Left ventricle myocardium inferior (tissue), 1 donor: ENCODE measurements around the gene NUP62. TPM values are rescaled to one million over a fixed set of nuclear protein-coding genes. Genes with fewer than 3 reads are reported as not detected.

ENCODE experiments used
- DNase-seq: peaks from one replicate; pipeline ENCODE4 v3.0.0-alpha.2; 2020
- H3K27ac ChIP-seq: fragments of 200-600 bp; replicated peaks from 2 replicates; pipeline ENCODE4 v1.8.0; 2021
- H3K27me3 ChIP-seq: fragments of 200-600 bp; 2 replicates; pipeline ENCODE4 v1.8.0; 2021; ENCODE audit warnings: low read depth
- H3K36me3 ChIP-seq: fragments of 200-600 bp; 2 replicates; pipeline ENCODE4 v1.8.0; 2021
- H3K4me1 ChIP-seq: fragments of 200-600 bp; 2 replicates; pipeline ENCODE4 v1.8.0; 2021
- H3K4me3 ChIP-seq: fragments of 200-600 bp; 2 replicates; pipeline ENCODE4 v1.8.0; 2021; ENCODE audit warnings: mild to moderate bottlenecking, moderate library complexity
- H3K9me3 ChIP-seq: fragments of 200-600 bp; replicated peaks from 2 replicates; pipeline ENCODE4 v1.8.0; 2021
- CTCF ChIP-seq: fragments of 200-600 bp; IDR thresholded peaks from 2 replicates; pipeline ENCODE4 v1.8.0; 2021; ENCODE audit warnings: antibody characterized with exemption, mild to moderate bottlenecking, borderline replicate concordance
- intact Hi-C: fragments of 100-400 bp; cut with micrococcal nuclease; formaldehyde crosslinking; loops from one replicate; pipeline ENCODE4 v1.11.0; 2022
- total RNA-seq: library from RNA; stranded (reverse); fragmentation: NEBNext Ultra II Directional; extraction: Animal tissue kit (Norgen Biotek cat#: 25700); gene quantifications from one replicate; pipeline ENCODE4 v1.2.1, GENCODE V29; 2021
- donor health status: DM: no; HTN: yes; CAD: no; lungs with severe emphysema.

NUP62 gene
- total RNA-seq, 1 donor from 2014 or later: 28.4 TPM

DNA sequence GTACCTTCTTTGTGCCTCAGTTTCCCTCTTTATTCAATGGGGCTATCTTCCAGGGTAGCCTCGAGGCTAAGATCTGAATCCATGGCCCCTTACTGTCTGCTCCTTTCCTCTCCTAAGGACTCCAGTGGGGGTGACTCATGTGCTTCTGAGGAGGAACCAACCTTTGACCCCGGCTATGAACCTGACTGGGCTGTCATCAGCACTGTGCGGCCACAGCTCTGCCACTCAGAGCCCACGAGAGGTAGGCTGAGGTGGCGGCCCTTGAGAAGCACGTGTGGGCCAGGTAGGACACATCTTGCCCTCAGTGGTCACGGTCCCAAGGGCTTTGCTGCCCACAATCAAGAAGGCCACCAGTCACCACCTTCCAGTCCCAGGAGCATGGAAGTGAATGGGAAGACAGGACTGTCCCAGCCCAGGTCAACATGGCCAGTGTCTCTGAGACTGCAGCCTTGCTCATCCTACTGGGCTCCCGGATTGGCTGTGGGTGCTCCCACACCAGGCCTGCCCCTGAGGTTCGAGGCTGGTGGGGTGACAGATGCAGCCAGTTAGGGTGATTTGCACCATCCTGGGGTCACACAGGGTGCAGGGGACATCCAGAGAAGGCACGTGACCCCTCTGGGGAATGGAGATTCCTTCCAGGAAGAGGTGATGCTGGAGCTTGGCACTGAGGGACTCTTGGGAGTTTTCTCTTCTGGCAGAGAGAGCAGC, 49.0 kb downstream of the NUP62 start:
- DNase-seq: no peak

DNA sequence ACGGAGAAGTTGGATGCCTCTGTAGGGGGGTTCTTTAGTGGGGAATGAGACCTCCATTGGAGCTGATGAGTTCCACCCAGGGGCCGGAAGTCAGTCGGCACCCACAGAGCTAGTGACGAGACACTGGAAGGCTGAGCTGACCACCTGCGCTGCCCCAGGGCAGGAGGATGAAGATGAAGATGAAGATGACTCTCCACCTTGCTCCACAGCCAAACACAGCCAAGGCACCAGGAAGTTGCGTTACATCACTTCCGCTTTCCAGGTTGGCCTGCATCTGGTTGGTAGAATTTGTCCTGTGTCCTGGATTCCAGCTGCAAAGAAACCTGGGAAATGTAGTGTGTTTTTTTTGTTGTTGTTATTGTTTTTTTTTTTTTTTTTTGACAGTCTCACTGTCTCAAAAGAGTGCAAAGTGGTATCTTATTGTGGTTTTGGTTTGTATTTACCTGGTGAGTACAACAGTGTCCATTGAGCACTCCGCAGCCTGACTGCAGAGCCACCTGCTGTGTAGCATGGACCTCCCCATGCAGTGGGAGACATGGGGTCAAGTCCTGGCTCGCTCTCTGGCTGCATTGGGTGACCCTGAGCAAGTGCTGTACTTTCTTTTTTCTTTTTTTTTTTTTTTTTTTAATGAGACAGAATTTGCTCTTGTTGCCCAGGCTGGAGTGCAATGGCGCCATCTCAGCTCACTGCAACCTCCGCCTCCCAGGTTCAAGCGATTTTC, 49.9 kb downstream of the NUP62 start:
- peaks cover 42% of the 10 kb centered on the region for H3K4me1 ChIP-seq
- DNase-seq: no peak
- H3K27ac ChIP-seq: no peak overlapping the region
- no peaks in the 10 kb centered on the region for H3K9me3 ChIP-seq
- intact Hi-C loops: no loop called here
- no peaks in the 10 kb centered on the region for H3K27me3 ChIP-seq
- H3K36me3 ChIP-seq: peaks cover 60% of the 10 kb centered on the region
- TF ChIP-seq CTCF: no peak
- H3K4me3 ChIP-seq: no peak overlapping the region

More for the DNA sequence above, 49.0 kb downstream of the NUP62 start:
- peaks cover 69% of the 10 kb centered on the region for H3K36me3 ChIP-seq
- H3K27ac ChIP-seq: no peak overlapping the region
- H3K4me3 ChIP-seq: no peak overlapping the region
- TF ChIP-seq CTCF: no peak
- intact Hi-C loops: no loop called here
- H3K9me3 ChIP-seq: no peaks in the 10 kb centered on the region
- no peaks in the 10 kb centered on the region for H3K27me3 ChIP-seq
- peaks cover 33% of the 10 kb centered on the region for H3K4me1 ChIP-seq

- Histone ChIP-seq H3K27me3 (no peaks in the 10 kb centered on the region), H3K4me1 (peaks cover 47% of the 10 kb centered on the region), H3K36me3 (peaks cover 53% of the 10 kb centered on the region), H3K27ac (peak overlapping the region; percentile 99), H3K4me3 (peak overlapping the region; percentile 94), H3K9me3 (no peaks in the 10 kb centered on the region)
- intact Hi-C loops: no loop called here
- no peak for TF ChIP-seq CTCF
- no peak for DNase-seq
Observed at GRCh38 chr19:49878744-49879070, 50.6 kb downstream of the NUP62 start.

GRCh38 chr19:49877879-49878743, 51.2 kb downstream of the NUP62 start:
- Histone ChIP-seq H3K4me3 (peak overlapping the region; percentile 94), H3K9me3 (no peaks in the 10 kb centered on the region), H3K4me1 (peaks cover 47% of the 10 kb centered on the region), H3K27ac (peak overlapping the region; percentile 99), H3K27me3 (no peaks in the 10 kb centered on the region), H3K36me3 (peaks cover 47% of the 10 kb centered on the region)
- TF ChIP-seq CTCF: no peak
- peak; percentile 99 for DNase-seq
- intact Hi-C loops: no loop called here

DNA sequence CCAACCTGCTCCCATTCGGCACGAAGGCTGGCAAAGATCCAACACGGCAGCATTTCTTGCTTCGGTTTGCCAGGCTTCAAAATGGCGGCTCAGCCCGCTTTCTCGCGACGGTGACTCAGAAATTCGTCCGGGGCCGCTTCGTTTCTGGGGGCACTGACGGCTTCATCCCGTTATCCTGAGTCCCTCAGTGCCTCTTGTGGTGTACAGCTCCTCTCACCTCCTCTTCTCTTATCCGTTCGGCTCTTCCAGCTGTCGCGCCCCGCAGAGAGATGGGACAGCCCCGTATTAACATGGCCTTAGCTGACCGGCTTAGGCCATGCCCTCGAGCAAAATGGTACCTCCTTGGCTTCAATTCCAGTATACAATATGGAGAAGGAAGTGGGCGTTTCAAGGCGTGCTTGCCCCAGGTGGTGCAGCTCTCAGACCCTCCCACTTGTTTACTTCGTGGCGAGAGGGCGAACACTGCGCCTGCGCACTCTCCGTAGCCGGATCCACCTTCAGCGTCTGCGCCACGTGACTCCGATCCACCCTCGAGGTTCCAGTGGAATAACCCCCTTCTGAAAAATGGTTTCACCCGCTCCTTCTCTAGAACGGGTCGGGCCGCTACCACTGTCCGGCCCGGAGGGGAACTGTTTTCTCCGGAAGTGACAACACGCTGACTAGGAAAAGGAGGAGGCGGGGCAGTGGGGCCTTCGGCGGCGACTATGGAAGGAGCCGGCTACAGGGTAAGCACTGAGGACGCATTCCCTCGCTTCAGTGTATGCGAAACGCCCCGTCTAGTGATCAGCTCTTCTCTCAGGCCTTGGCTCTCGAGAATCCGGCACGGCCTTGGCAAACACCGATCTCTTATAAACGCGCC, 52.1 kb downstream of the NUP62 start, which contains the start of the genes AKT1S1 and TBC1D17:
TSS of gene AKT1S1 (minus strand) at position 336 of the 859 bp plus-strand sequence. CDS start 4,060 bp downstream, outside the sequence.
TSS of gene TBC1D17 (plus strand) at position 683 of the 859 bp plus-strand sequence. CDS start at position 705, 22 bp downstream.
- H3K27ac ChIP-seq: peak within 1 kb of the TSS; percentile 99
- DNase-seq: peak; percentile 99
- H3K27me3 ChIP-seq: no peaks in the 10 kb centered on the region
- H3K36me3 ChIP-seq: peaks cover 39% of the 10 kb centered on the region
- no peak for TF ChIP-seq CTCF
- H3K4me3 ChIP-seq: peak within 1 kb of the TSS; percentile 94
- no peaks in the 10 kb centered on the region for H3K9me3 ChIP-seq
- intact Hi-C loops: no loop called here
- H3K4me1 ChIP-seq: peaks cover 47% of the 10 kb centered on the region
